SK-N-SH (cell line): ENCODE data around the gene ANTKMT. TPM values are rescaled to one million over a fixed set of nuclear protein-coding genes. Genes with fewer than 3 reads are reported as not detected.

Experiments used
- CTCF ChIA-PET: fragments of 300-600, 350-600 bp; formaldehyde crosslinking; extraction: SDS; loops from one replicate; lab custom pipeline; 2021; lab: Yijun Ruan, JAX
- POLR2A ChIA-PET: fragments of 350-600 bp; sonication (Branson Sonifier 250); formaldehyde crosslinking; extraction: SDS; loops from one replicate; lab custom pipeline; 2020; ENCODE audit warnings: antibody characterized with exemption, inconsistent platforms; lab: Yijun Ruan, JAX
- DNase-seq: peaks from one replicate; pipeline ENCODE4 v3.0.0; 2012
- H2AFZ ChIP-seq: fragments of 200-600 bp; sonication (generic); 2 replicates; pipeline ENCODE4 v1.8.1; 2016; ENCODE audit warnings: antibody characterized with exemption, mild to moderate bottlenecking, low read depth
- H3F3A ChIP-seq: fragments of 200-600 bp; sonication (generic); replicated peaks from 2 replicates; pipeline ENCODE3; 2016; ENCODE audit warnings: antibody characterized with exemption, mild to moderate bottlenecking; ENCODE audit not compliant: insufficient read depth
- H3K27ac ChIP-seq, 2 experiments: fragments of 200-500 bp in 1 of 2; fragments of 200-600 bp in 1 of 2; sonication (Bioruptor generic) in 1 of 2; sonication (generic), shearing (Covaris generic) in 1 of 2; 2 replicates each; pipeline versions ENCODE4 v1.5.1 to v1.6.1; 2014 to 2016; ENCODE audit warnings: low read depth in 2 of 2, inconsistent platforms in 1 of 2, low read length in 1 of 2, mild to moderate bottlenecking in 1 of 2, mixed read lengths in 1 of 2
- H3K27me3 ChIP-seq: fragments of 200-600 bp; sonication (generic), shearing (Covaris generic); 2 replicates; pipeline ENCODE4 v1.6.1; 2016; ENCODE audit warnings: mixed run types; ENCODE audit not compliant: insufficient read depth
- H3K36me3 ChIP-seq, 2 experiments: fragments of 200-500 bp in 1 of 2; fragments of 200-600 bp in 1 of 2; sonication (Bioruptor generic) in 1 of 2; sonication (generic) in 1 of 2; replicated peaks in 1 of 2; 2 replicates each; pipeline versions ENCODE3 to v1.5.1; 2014 to 2016; ENCODE audit warnings: low read length in 1 of 2, mild to moderate bottlenecking in 1 of 2; ENCODE audit not compliant: insufficient read depth in 2 of 2, control insufficient read depth in 1 of 2
- H3K4me1 ChIP-seq, 2 experiments: fragments of 200-500 bp in 1 of 2; fragments of 200-600 bp in 1 of 2; sonication (Bioruptor generic) in 1 of 2; sonication (generic), shearing (Covaris generic) in 1 of 2; 2 replicates each; pipeline versions ENCODE4 v1.5.1 to v1.6.1; 2014 to 2016; ENCODE audit warnings: low read depth in 1 of 2, low read length in 1 of 2, mixed run types in 1 of 2; ENCODE audit not compliant: insufficient read depth in 2 of 2, control insufficient read depth in 1 of 2
- H3K4me2 ChIP-seq: fragments of 200-600 bp; sonication (generic), shearing (Covaris generic); 2 replicates; pipeline ENCODE4 v1.6.1; 2017; ENCODE audit warnings: mixed run types
- H3K4me3 ChIP-seq, 2 experiments: fragments of 200-500 bp in 1 of 2; fragments of 200-600 bp in 1 of 2; sonication (Bioruptor generic) in 1 of 2; sonication (generic), shearing (Covaris generic) in 1 of 2; 2 replicates each; pipeline versions ENCODE4 v1.5.1 to v1.8.1; 2014 to 2016; ENCODE audit warnings: low read depth in 2 of 2, inconsistent platforms in 1 of 2, low read length in 1 of 2, mild to moderate bottlenecking in 1 of 2, mixed read lengths in 1 of 2, moderate library complexity in 1 of 2
- H3K79me2 ChIP-seq: fragments of 200-600 bp; sonication (generic); 2 replicates; pipeline ENCODE4 v1.8.1; 2017; ENCODE audit warnings: mild to moderate bottlenecking; ENCODE audit not compliant: insufficient read depth
- H3K9ac ChIP-seq: fragments of 200-600 bp; sonication (generic); 2 replicates; pipeline ENCODE4 v1.6.1; 2017; ENCODE audit warnings: mixed run types
- H3K9me2 ChIP-seq: fragments of 200-600 bp; sonication (generic); 2 replicates; pipeline ENCODE4 v1.6.1; 2017; ENCODE audit warnings: mixed run types
- H3K9me3 ChIP-seq: fragments of 200-600 bp; sonication (generic); 2 replicates; pipeline ENCODE4 v1.6.1; 2017; ENCODE audit warnings: mixed run types, mild to moderate bottlenecking, moderate library complexity
- H4K20me1 ChIP-seq: fragments of 200-600 bp; sonication (generic); 2 replicates; pipeline ENCODE4 v1.6.1; 2017; ENCODE audit warnings: mild to moderate bottlenecking, mixed run types; ENCODE audit not compliant: insufficient read depth
- ELF1 ChIP-seq: IDR thresholded peaks from 2 replicates; pipeline ENCODE4 v1.4.0; 2012
- EZH2phosphoT487 ChIP-seq: fragments of 200-600 bp; sonication (generic); IDR thresholded peaks from 2 replicates; pipeline ENCODE4 v1.6.1; 2017; ENCODE audit warnings: low read depth, mixed run types, mild to moderate bottlenecking, antibody characterized with exemption, moderate library complexity, borderline replicate concordance
- NFIC ChIP-seq: IDR thresholded peaks from 2 replicates; pipeline ENCODE4 v1.4.0; 2012; ENCODE audit warnings: borderline replicate concordance
- POLR2AphosphoS5 ChIP-seq: IDR thresholded peaks from 2 replicates; pipeline ENCODE4 v1.6.1; 2012; ENCODE audit warnings: low read depth, low read length
- RAD21 ChIP-seq: IDR thresholded peaks from 2 replicates; pipeline ENCODE4 v1.6.1; 2012; ENCODE audit warnings: mild to moderate bottlenecking, low read length
- RCOR1 ChIP-seq: fragments of 150-350 bp; IDR thresholded peaks from 2 replicates; pipeline ENCODE4 v1.6.1; 2017; ENCODE audit warnings: antibody characterized with exemption, low read length
- TAF1 ChIP-seq: IDR thresholded peaks from 2 replicates; pipeline ENCODE4 v1.6.1; 2012; ENCODE audit warnings: low read depth, mild to moderate bottlenecking, low read length, moderate library complexity, borderline replicate concordance
- YY1 ChIP-seq: IDR thresholded peaks from 2 replicates; pipeline ENCODE4 v1.4.0; 2012; ENCODE audit warnings: low read depth, mild to moderate bottlenecking
- WGBS: methylation state at CpG from one replicate; pipeline ENCODE4 v1.1.6; 2017; ENCODE audit warnings: low lambda C conversion rate; 5-methylcytosine and 5-hydroxymethylcytosine counted together
- polyA plus RNA-seq, 3 experiments: library from polyadenylated mRNA; depleted of rRNA; stranded (reverse); fragments of >200 nt; gene quantifications; 2 replicates each; pipeline ENCODE4 v1.2.3, GENCODE V29; 2012
- TF ChIP-seq, protein P1 (sequence below): IDR thresholded peaks from 2 replicates; pipeline ENCODE4; 2012
- TF ChIP-seq, protein P2 (sequence below): fragments of 150-350 bp; IDR thresholded peaks from 2 replicates; pipeline ENCODE4 v1.6.1; 2016; ENCODE audit warnings: mild to moderate bottlenecking, low read depth, low read length

The ANTKMT gene
- polyA plus RNA-seq, 1 of the 3 experiments (the other 2 are of a cell fraction), result 57.4 TPM

DNA sequence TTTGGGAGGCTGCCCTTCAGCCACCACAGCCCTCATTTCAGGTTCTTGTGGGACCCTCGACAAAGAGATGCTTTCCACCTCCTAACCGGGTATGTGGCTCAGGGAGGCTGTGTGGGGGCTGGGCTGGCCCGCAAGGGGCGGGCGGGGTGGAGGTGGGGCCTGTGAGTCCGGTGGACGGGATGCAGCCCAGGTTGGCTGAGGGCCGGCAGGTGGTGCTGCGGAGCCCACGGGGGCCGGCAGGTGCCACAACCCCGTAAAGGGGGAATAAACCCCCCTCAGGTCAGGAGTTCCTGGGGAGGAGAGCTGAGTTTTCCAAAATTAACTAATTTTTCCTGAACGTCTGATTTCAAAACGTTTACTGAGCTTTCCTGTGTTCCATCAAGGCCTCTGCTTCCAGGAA lies 24.8 kb downstream of the ANTKMT start (continued):
- TF ChIP-seq EZH2phosphoT487, result no peak

DNA sequence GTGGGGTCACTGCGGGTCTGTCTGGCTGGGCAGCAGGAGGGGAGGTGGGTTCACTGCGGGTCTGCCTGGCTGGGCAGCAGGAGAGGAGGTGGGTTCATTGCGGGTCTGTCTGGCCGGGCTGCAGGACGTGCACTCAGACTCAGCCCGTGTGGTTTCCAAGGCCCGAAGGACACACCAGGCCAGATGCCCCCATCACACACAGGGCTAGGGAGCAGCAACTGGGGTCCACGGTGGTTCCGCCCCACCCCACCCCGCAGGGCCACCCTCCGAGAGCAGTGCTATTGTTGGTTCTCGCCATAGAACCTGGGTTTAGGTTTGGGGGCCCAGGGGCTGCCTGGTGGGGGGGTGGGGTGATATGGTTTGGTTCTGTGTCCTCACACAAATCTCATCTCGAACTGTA lies 25.7 kb downstream of the ANTKMT start:
- TF ChIP-seq ELF1, result no peak
- TF ChIP-seq POLR2AphosphoS5, result no peak
- TF ChIP-seq, protein P1, sequence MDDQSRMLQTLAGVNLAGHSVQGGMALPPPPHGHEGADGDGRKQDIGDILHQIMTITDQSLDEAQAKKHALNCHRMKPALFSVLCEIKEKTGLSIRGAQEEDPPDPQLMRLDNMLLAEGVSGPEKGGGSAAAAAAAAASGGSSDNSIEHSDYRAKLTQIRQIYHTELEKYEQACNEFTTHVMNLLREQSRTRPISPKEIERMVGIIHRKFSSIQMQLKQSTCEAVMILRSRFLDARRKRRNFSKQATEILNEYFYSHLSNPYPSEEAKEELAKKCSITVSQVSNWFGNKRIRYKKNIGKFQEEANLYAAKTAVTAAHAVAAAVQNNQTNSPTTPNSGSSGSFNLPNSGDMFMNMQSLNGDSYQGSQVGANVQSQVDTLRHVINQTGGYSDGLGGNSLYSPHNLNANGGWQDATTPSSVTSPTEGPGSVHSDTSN, result no peak
- Histone ChIP-seq H3K27me3 (no peaks in the 10 kb centered on the region), H3K9me2 (no peaks in the 10 kb centered on the region), H3K4me1 (no peaks in the 10 kb centered on the region), H3K4me3 (no peak overlapping the region), H3K4me2 (no peak overlapping the region), H2AFZ (no peak overlapping the region), H3K9ac (no peak overlapping the region), H3F3A (peaks cover 4% of the 10 kb centered on the region), H3K79me2 (no peaks in the 10 kb centered on the region), H3K27ac (no peak overlapping the region), H4K20me1 (no peaks in the 10 kb centered on the region), H3K9me3 (no peaks in the 10 kb centered on the region), H3K36me3 (no peaks in the 10 kb centered on the region)
- 55% methylated on average over 2 of the region's 13 CpGs for WGBS
- ChIA-PET CTCF (interaction anchor here (1.2 kb wide), 1 partner anchor 39 kb away, joined by 4 read pairs; no protein-coding TSS in a partner anchor), POLR2A (no interaction called here)
- no peak for DNase-seq

DNA sequence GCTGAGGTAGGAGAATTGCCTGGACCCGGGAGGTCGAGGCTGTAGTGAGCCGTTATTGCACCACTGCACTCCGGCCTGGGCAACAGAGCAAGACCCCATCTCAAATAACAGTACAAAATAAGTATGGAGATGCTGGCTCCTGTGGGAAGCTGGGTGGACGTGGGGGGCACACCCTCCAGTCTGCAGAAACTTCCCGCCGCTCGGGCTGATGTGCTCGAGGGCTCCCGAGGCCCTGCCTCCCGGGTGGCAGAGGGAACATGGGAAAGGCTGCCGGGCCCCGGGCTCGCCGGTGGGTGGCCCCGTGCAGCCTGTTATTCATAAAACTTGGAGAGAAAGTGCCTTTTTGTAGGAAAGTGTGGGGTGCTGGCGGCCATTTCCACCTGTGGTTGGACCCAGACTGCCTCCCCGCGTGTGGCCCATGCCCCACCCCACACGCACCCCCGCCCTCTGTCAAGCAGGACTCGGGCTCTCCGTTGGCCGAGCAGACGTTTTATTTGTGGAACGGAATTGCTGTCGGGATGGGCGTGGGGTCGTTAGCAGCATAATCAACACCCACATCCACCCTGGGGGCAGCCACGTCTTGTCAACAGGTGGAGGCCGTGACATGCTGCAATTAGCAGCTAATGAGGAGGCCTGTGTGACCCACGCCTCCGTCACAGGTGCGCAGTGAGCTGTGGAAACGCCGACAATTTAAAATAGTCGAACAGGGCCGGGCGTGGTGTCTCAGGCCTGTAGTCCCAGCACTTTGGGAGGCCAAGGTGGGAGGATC lies 27.2 kb downstream of the ANTKMT start:
- H3K9me2 ChIP-seq, result no peaks in the 10 kb centered on the region
- H3K4me1 ChIP-seq, result no peaks in the 10 kb centered on the region
- no peaks in the 10 kb centered on the region for H3K79me2 ChIP-seq
- no peak overlapping the region for H3K9ac ChIP-seq
- H3K4me2 ChIP-seq, result no peak overlapping the region
- H3K9me3 ChIP-seq, result no peaks in the 10 kb centered on the region
- no peaks in the 10 kb centered on the region for H3K27me3 ChIP-seq
- 90% methylated on average over 28 of the region's 39 CpGs for WGBS
- no peak for DNase-seq
- H2AFZ ChIP-seq, result no peak overlapping the region
- no peak overlapping the region for H3K4me3 ChIP-seq
- H3F3A ChIP-seq, result peaks cover 4% of the 10 kb centered on the region
- no peak for TF ChIP-seq YY1
- no peak for TF ChIP-seq NFIC
- no peak for TF ChIP-seq TAF1
- TF ChIP-seq, protein P2, sequence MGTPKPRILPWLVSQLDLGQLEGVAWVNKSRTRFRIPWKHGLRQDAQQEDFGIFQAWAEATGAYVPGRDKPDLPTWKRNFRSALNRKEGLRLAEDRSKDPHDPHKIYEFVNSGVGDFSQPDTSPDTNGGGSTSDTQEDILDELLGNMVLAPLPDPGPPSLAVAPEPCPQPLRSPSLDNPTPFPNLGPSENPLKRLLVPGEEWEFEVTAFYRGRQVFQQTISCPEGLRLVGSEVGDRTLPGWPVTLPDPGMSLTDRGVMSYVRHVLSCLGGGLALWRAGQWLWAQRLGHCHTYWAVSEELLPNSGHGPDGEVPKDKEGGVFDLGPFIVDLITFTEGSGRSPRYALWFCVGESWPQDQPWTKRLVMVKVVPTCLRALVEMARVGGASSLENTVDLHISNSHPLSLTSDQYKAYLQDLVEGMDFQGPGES, result no peak
- TF ChIP-seq RCOR1, result no peak
- no peak for TF ChIP-seq POLR2AphosphoS5
- TF ChIP-seq RAD21, result no peak
- H3K27ac ChIP-seq, result no peak overlapping the region
- no peaks in the 10 kb centered on the region for H3K36me3 ChIP-seq
- ChIA-PET POLR2A (no interaction called here), CTCF (interaction anchor here (1.5 kb wide), 1 partner anchor 12 kb away, joined by 3 read pairs; no protein-coding TSS in a partner anchor)
- H4K20me1 ChIP-seq, result no peaks in the 10 kb centered on the region
